Heart right ventricle (tissue), 16 donors: ENCODE results near the gene ZNF618. TPM values are rescaled to one million over a fixed set of nuclear protein-coding genes. Genes with fewer than 3 reads are reported as not detected.

Experiments
- ATAC-seq, 8 donors: fragments of 200-7000 bp; cut with Tn5 transposase; one replicate each; pipeline ENCODE4 v1.9.1; 2020; ENCODE audit warnings: mild to moderate bottlenecking in 8 of 8, moderate library complexity in 8 of 8, moderate number of reproducible peaks in 1 of 8
- DNase-seq, 2 donors: peaks; one replicate each; pipeline ENCODE4 v3.0.0-alpha.2; 2020
- H3K27ac ChIP-seq, 10 donors: fragments of 200-600 bp; sonication (generic) in 2 of 10; one replicate each; pipeline versions ENCODE4 v1.5.0 to v1.8.0; 2020 to 2022; ENCODE audit warnings: mild to moderate bottlenecking in 3 of 10
- H3K27me3 ChIP-seq, 7 donors: fragments of 200-600 bp; one replicate each; pipeline ENCODE4 v1.8.0; 2021 to 2022; ENCODE audit warnings: mild to moderate bottlenecking in 2 of 7
- H3K36me3 ChIP-seq, 9 donors: fragments of 200-600 bp; sonication (generic) in 1 of 9; one replicate each; pipeline versions ENCODE4 v1.5.0 to v1.8.0; 2020 to 2022; ENCODE audit warnings: mild to moderate bottlenecking in 2 of 9
- H3K4me1 ChIP-seq, 9 donors: fragments of 200-600 bp; sonication (generic) in 1 of 9; one replicate each; pipeline versions ENCODE4 v1.5.0 to v1.8.0; 2020 to 2022; ENCODE audit warnings: mild to moderate bottlenecking in 4 of 9
- H3K4me3 ChIP-seq, 10 donors: fragments of 200-600 bp; sonication (generic) in 2 of 10; one replicate each; pipeline versions ENCODE4 v1.5.0 to v1.8.0; 2020 to 2022; ENCODE audit warnings: mild to moderate bottlenecking in 7 of 10, moderate library complexity in 2 of 10
- H3K9me3 ChIP-seq, 11 donors: fragments of 200-600 bp in 10 of 11; sonication (generic) in 2 of 11; one replicate each; pipeline versions ENCODE4 v1.5.0 to v1.8.0; 2013 to 2022; ENCODE audit warnings: mild to moderate bottlenecking in 2 of 11, control low read depth in 1 of 11, moderate library complexity in 1 of 11
- CTCF ChIP-seq, 9 donors: fragments of 200-600 bp; sonication (generic) in 2 of 9; IDR thresholded peaks; one replicate each; pipeline versions ENCODE4 v1.5.0 to v1.8.0; 2021 to 2022; ENCODE audit warnings: antibody characterized with exemption in 9 of 9, mild to moderate bottlenecking in 5 of 9, moderate library complexity in 1 of 9
- WGBS, 2 donors: extraction: QIAGEN DNeasy Blood & Tissue Kit; methylation state at CpG; one replicate each; pipeline ENCODE4 v1.1.7; 2013; ENCODE audit warnings: inconsistent platforms in 1 of 2; 5-methylcytosine and 5-hydroxymethylcytosine counted together
- intact Hi-C, 10 donors: fragments of 100-400 bp; cut with DNase I; formaldehyde crosslinking; loops; one replicate each; pipeline versions ENCODE4 v1.11.1 to v1.14.2; 2022
- polyA plus RNA-seq, 2 donors: library from polyadenylated mRNA; stranded (reverse); fragments of 200-250 nt; gene quantifications; one replicate each; pipeline ENCODE4 v1.2.3, GENCODE V29; 2013
- total RNA-seq, 10 donors: library from RNA; stranded (reverse); fragmentation: NEBNext Ultra II Directional in 3 of 10; extraction: Animal tissue kit (Norgen Biotek cat#: 25700) in 3 of 10; gene quantifications; one replicate each; pipeline versions ENCODE4 v1.2.1 to v1.2.4, GENCODE V29; 2021 to 2023
- donor health status: Arrhythmogenic right ventricular cardiomyopathy.
- donor health status: ischemic (EF 13 %, LVEDD 7.1; RV severe dilation, severe dysfunction).
- donor health status: healthy with polysubstance abuse.
- donor health status: DM: no; HTN: yes; CAD: no.
- donor health status: DM: no; HTN: no; CAD: no.
- donor health status: ischemic (EF 25% LVEDD 6.9; RV normal size, moderate dysfunction).
- donor health status: ischemic (EF 25% LVEDD 5.7; RV mildly dilated, moderate dysfunction).
- donor health status: healthy.
- donor health status: DM: yes; HTN: yes; CAD: no.
- donor health status: Ischemic cardiomyopathy.
- donor health status: ischemic (EF 35%, LVEDD 5.7; RV mildly dilated, moderate dysfunction).
- donor health status: nonischemic (EF 11% LVEDD 7.7; RV severe dilation, severe dysfunction).
- donor health status: DM: yes; HTN: yes; CAD: no.
- donor health status: PGD.
- donor health status: ischemic (EF 29% LVEDD 5.4; RV normal size, mild dysfunction).
- donor health status: nonischemic (EF 23%, LVEDD 6.1; RV moderate dilation, normal function).

The ZNF618 gene
- total and polyA plus RNA-seq, 12 donors, result 0.59 to 2.5 (median 1.6) TPM

- no peak for TF ChIP-seq CTCF (IDR thresholded peaks at IDR 0.05)
- WGBS, 2 donors, result 82 to 89% methylated on average over 3 of the region's 3 CpGs
These were observed 34.0 kb upstream of the ZNF618 start for GRCh38 chr9:113842086-113842485.

GRCh38 chr9:113844466-113844865 lies 31.6 kb upstream of the ZNF618 start:
- peaks cover 0 to 4% (median 0%) of the 10 kb centered on the region in 7 donors for H3K27me3 ChIP-seq
- 91 to 95% methylated on average over 1 of the region's 1 CpG for WGBS, 2 donors
- H3K4me1 ChIP-seq, result no peaks in the 10 kb centered on the region
- H3K9me3 ChIP-seq, result peaks cover 0 to 27% (median 4%) of the 10 kb centered on the region in 11 donors
- ATAC-seq (no peak), DNase-seq (no peak)
- no peak for TF ChIP-seq CTCF (IDR thresholded peaks at IDR 0.05)
- H3K27ac ChIP-seq, result no peak overlapping the region
- H3K36me3 ChIP-seq, result no peaks in the 10 kb centered on the region
- H3K4me3 ChIP-seq, result no peak overlapping the region
- intact Hi-C loops, result no loop called here

More at GRCh38 chr9:113842086-113842485, 34.0 kb upstream of the ZNF618 start:
- no peak for ATAC-seq
- H3K4me3 ChIP-seq, result no peak overlapping the region
- no peak overlapping the region for H3K27ac ChIP-seq
- peaks cover 0 to 27% (median 4%) of the 10 kb centered on the region in 11 donors for H3K9me3 ChIP-seq
- H3K4me1 ChIP-seq, result no peaks in the 10 kb centered on the region
- no peak for DNase-seq
- intact Hi-C loops, result no loop called here
- peaks cover 0 to 4% (median 0%) of the 10 kb centered on the region in 7 donors for H3K27me3 ChIP-seq
- H3K36me3 ChIP-seq, result no peaks in the 10 kb centered on the region

- ATAC-seq (no peak), DNase-seq (no peak)
- Histone ChIP-seq H3K27me3 (peaks cover 0 to 10% (median 0%) of the 10 kb centered on the region in 7 donors), H3K4me1 (no peaks in the 10 kb centered on the region), H3K27ac (no peak overlapping the region), H3K36me3 (no peaks in the 10 kb centered on the region), H3K9me3 (peaks cover 0 to 28% (median 6%) of the 10 kb centered on the region in 11 donors), H3K4me3 (no peak overlapping the region)
- 69 to 85% methylated on average over 25 of the region's 25 CpGs for WGBS, 2 donors
- TF ChIP-seq CTCF (IDR thresholded peaks at IDR 0.05), result no peak
- intact Hi-C loops, result no loop called here
These were observed 24.8 kb upstream of the ZNF618 start for GRCh38 chr9:113851359-113851758.

GRCh38 chr9:113851873-113852272 lies 24.2 kb upstream of the ZNF618 start:
- Histone ChIP-seq H3K27ac (no peak overlapping the region), H3K4me1 (no peaks in the 10 kb centered on the region), H3K27me3 (peaks cover 0 to 10% (median 0%) of the 10 kb centered on the region in 7 donors), H3K9me3 (peaks cover 0 to 23% (median 6%) of the 10 kb centered on the region in 11 donors), H3K36me3 (no peaks in the 10 kb centered on the region), H3K4me3 (no peak overlapping the region)
- no peak for TF ChIP-seq CTCF (IDR thresholded peaks at IDR 0.05)
- intact Hi-C loops, result no loop called here
- no peak for ATAC-seq
- DNase-seq, result no peak
- 83 to 93% methylated on average over 1 of the region's 1 CpG for WGBS, 2 donors
